Femur (tissue), 1 donor: ENCODE results near the gene PKDCC.
"Not testable (repeated sequence)": the region's sequence is repeated elsewhere in the genome, so short reads cannot be mapped to it uniquely, and the experiment has no call there.

Experiments used
- DNase-seq: peaks from one replicate; pipeline ENCODE4 v3.0.0-alpha.2; 2017

The PKDCC gene

GRCh38 chr2:42067521-42067920 lies 19.7 kb downstream of the PKDCC start:
- no peak for DNase-seq

- no peak for DNase-seq
Observed at GRCh38 chr2:42068571-42069178, 20.9 kb downstream of the PKDCC start.

DNA sequence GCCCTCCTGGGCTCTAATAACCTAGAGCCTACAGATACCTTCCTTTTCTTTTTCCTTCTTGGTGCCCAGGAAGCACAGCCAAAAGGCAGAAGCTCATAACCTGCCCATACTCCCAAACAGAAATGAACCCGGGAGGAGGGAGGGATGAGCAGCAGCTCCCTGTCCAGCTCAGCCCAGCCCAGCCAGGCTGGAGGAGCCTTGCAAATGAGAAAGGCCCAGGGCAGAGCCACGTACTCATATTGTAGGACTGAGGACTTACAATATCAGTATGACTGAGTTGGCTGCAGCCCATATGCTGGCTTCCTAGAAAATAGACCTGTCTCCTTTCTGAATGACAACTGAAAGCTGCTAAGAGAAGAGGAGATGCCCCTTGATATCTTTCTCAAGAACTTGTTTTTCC lies 21.7 kb downstream of the PKDCC start:
- no peak for DNase-seq

GRCh38 chr2:42071791-42072190 lies 24.0 kb downstream of the PKDCC start:
- DNase-seq: no peak

DNA sequence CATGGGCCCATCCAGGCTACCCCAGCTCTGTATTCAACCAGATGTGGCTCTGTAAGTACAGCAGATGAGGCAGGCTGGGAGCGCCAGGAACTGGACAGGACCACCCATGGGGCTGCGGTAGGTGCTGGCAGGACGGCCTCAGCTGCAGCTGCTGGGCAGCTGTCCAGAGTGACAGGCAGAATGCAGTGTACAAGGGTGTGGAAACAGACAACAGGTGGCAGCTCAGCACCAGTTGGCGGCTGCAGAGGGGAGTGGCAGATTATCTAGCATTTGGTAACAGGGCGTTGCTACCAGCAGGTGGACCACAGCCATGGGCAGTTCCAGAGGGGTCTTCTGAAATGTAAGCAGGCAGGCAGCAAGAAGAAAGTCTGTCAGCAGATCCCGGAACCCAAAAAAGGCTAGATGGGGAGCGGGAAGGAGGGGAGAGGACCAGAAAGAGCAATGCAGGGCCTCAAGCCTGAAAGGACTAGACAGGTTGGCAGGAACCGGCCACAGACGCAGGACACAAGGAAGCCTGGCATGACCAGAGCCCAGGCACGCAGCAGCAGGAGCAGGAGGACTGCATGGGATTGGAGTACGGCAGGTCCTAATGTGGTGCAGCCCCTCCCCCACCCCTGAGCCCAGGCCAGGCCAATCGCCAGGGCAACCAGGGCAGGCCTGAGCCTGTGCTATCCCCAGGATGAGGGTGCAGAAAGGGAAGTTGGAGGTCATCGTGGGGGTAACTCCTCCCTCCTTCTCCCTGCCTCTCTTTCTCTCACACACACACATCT lies 24.7 kb downstream of the PKDCC start:
- DNase-seq: peak; percentile 89

GRCh38 chr2:42073739-42074503 lies 26.1 kb downstream of the PKDCC start:
- DNase-seq: peak; percentile 75

DNA sequence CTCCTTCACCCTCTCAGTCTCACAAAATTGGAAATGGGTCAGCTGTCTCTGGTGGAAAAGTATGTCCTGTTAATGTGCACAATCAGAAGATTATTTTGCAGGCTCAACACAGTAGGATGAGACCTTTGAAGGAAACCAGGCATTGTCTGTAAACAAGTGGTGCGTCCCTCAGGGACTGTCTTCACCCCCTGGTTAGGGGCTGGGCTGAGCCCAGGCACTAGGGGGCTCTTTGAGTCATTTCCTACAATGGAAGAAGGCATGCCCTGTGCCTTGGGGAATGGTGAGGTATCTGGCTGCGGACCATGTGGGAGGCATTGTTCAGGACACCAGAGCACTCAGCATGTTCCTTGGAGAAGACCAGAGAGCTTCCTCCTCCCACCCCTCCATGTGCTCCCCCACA lies 26.8 kb downstream of the PKDCC start:
- no peak for DNase-seq

- DNase-seq: no peak
Observed at GRCh38 chr2:42076357-42077225, 28.8 kb downstream of the PKDCC start.

- no peak for DNase-seq
Observed at GRCh38 chr2:42077343-42077742, 29.5 kb downstream of the PKDCC start.

GRCh38 chr2:42079737-42080287 lies 32.0 kb downstream of the PKDCC start:
- DNase-seq: no peak

DNA sequence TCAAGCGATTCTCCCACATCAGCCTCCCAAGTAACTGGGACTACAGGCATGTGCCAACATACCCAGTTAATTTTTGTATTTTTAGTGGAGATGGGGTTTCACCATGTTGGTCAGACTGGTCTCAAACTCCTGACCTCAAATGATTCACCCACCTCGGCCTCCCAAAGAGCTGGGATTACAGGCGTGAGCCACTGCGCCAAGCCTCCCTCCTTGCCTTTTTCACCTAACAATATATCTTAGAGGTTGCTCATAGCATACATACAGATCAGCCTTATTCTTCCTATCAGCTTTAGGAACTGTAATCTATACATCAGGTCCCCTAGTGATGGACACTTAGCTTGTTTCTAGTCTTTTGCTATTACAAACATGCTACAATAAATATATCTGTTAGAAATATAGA lies 33.3 kb downstream of the PKDCC start:
- DNase-seq: not testable (repeated sequence)

DNA sequence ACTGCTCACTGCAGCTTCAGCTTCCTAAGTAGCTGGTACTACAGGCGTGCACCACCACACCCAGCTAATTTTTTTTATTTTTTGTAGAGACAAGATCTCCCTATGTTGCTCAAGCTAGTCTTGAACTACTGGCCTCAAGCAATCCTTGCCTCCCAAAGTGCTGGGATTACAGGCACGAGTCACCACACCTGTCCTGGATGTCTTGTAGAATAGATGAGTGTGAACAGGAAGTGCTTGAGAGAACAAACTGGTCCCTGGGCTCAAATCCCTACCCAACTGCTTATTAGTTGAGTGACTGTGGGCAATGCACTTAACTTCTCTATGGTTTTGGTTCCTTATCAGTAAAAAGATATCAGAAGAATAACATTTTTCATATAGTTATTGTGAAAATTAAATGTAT lies 34.2 kb downstream of the PKDCC start:
- no peak for DNase-seq

DNA sequence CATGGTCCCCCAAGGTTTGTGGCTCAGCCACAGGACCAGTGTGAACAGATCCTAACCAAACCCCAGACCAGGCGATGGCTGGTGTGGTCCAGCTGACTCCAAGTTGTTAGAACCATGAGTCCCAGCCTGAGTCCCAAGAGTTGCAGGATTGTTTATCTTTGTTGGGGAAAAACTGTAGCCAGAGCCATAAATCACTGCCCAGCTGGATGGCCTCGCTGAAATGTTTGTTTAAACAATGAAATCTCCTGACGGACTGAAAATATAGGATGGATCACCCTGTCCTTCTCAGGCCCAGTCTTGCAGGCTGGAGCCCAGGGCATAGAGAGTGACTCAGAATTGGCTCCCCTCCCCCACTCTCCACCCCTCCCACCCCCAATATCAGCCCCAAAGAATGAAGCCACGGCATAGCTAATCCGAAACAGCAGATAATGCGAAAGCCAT lies 36.4 kb downstream of the PKDCC start:
- peak; percentile 75 for DNase-seq

DNA sequence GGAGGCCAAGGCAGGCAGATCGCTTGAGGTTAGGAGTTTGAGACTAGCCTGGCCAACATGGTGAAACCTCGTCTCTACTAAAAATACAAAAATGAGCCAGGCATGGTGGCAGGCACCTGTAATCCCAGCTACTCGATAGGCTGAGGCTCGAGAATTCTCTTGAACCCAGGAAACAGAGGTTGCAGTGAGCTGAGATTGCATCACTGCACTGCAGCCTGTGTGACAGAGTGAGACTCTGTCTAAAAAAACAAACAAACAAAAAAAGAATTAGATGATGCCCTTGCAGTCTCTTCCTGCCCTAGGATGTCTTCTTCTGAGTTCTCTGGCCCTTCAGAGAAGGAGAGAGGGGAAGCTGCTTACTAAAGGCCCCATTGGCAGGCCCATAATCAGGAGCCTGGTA lies 37.2 kb downstream of the PKDCC start:
- not testable (repeated sequence) for DNase-seq

GRCh38 chr2:42085706-42086487 lies 38.1 kb downstream of the PKDCC start:
- DNase-seq: no peak

DNA sequence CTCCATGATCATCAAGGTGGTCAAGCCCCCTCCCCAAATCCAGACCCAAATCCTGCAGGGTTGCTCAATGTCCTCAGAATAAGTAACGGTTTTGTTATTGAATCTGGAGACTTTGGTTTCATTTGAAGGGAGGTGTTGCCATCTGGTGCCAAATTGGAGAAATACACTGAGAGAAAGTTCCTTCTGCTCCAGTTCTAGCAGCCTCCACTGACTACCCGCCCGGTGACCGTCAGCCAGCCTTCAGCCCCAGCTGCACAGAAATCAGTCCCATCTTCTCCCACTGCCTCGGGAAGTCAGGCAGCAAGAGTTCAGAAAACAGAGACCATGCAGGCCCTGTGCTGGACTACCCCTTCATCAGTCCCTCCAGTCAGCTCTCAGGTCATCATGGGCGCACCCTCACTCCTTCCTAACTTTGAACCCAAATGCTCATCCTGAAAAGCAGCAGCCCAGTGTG lies 38.7 kb downstream of the PKDCC start:
- peak; percentile 74 for DNase-seq

DNA sequence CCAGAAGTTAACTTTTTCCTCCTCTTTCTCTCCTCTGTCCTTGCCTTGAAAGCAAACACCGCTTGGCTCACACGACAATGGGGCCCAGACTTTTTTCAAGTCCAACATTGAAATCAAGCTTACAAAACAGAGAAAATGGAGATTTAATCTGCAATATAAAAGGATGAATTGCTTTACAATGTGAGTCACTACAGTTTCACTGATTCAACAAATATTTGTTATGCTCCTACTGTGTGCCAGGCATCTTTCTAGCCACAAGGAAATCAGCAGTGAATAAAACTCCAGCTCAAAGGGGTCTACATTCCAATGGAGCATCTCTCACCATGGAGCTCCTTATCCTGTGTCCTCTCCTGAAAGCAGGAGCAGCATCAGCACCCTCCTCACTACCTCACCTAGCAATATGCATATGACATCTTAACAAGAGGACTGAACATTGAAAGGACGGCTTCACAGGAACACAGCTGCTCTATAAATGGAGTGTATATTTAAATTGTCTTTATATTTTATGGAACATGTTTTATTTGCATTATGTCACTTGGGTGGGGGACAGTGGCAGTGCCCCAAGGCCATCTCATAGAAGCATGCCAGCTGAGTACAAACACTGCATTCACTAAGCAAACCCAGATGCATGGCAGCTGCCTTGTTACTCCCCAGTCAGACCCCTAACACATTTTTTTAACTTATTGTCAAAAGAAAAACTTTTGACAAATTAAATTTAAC lies 39.5 kb downstream of the PKDCC start:
- no peak for DNase-seq

DNA sequence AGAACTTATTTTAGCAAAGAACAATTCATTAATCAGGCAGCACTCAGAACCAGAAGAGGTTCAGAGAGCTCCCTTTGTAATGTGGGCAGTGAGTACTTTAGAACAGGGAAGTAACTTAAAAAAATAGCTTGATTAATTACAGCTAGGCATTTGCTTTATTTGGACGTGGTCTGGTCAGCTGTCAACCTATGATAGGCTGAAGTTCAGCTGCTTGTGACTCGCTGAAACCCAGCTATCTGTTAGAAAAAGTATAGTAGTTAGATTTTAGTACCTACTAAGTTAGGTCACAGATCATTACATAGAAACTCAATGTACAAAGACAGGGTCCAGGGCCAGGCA lies 40.0 kb downstream of the PKDCC start:
- DNase-seq: no peak

DNA sequence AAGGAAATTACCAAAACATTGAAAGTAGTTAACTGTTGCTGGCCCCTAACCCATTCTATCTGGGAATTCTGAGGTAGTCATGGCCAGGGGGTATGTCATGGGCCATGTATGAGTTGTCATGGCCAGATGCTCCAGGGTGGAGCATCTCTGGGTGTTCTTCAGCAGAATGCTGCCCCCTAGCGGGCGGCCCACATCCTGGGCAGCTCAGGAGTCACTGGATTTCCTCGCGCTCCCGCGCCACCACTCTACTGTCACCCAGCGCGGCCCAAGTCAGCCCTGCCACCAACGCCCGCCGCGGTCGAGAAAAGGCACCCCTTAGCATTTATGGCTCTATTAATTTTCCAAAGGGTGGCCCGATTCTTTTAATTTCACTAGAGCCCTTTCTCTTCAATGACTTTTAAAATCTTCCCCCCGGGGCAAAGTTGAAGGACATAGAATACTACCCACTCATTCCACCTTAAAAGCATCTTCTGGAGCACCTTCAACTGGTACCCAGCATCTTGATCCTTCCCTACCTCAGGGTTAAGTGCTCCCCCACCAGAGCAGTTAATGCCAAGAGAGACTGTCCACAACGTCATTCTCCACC lies 41.6 kb downstream of the PKDCC start:
- DNase-seq: peak; percentile 54

- no peak for DNase-seq
Observed at GRCh38 chr2:42090216-42090615, 42.4 kb downstream of the PKDCC start.

GRCh38 chr2:42091671-42092070 lies 43.9 kb downstream of the PKDCC start:
- no peak for DNase-seq
